Activated CD8-positive, alpha-beta T cell treated with anti-CD3 and anti-CD28 coated beads for 36 hours (primary cell): Measurements from ENCODE around the gene ARF6. TPM values are rescaled to one million over a fixed set of nuclear protein-coding genes. Genes with fewer than 3 reads are reported as not detected.
A peak's percentile ranks its signal among the peaks of the same experiment; 100 is the strongest.

ENCODE experiments used
- ATAC-seq: fragments of 200-7000 bp; cut with Tn5 transposase; one replicate; pipeline ENCODE4 v1.10.0; 2021; ENCODE audit warnings: mild to moderate bottlenecking, moderate library complexity
- CTCF ChIA-PET: fragments of 350-600 bp; sonication (Branson Sonifier 250); formaldehyde crosslinking; loops from one replicate; lab custom pipeline; 2021; ENCODE audit warnings: antibody characterized with exemption; lab: Charles Lee
- POLR2A ChIA-PET: fragments of 350-600 bp; sonication (Branson Sonifier 250); formaldehyde crosslinking; loops from one replicate; lab custom pipeline; 2021; ENCODE audit warnings: antibody characterized with exemption; lab: Charles Lee
- DNase-seq: peaks from one replicate; pipeline ENCODE4 v3.0.0-alpha.2; 2020
- H3K27ac Mint-ChIP-seq: one replicate; pipeline ENCODE4 v1.8.0; 2021; ENCODE audit warnings: mild to moderate bottlenecking, mixed read lengths
- H3K27me3 Mint-ChIP-seq: one replicate; pipeline ENCODE4 v1.8.0; 2021; ENCODE audit warnings: mixed read lengths
- H3K36me3 Mint-ChIP-seq: one replicate; pipeline ENCODE4 v1.8.0; 2021; ENCODE audit warnings: low read depth, mixed read lengths
- H3K4me1 Mint-ChIP-seq: one replicate; pipeline ENCODE4 v1.8.0; 2021; ENCODE audit warnings: low read depth, mixed read lengths
- H3K4me3 Mint-ChIP-seq: one replicate; pipeline ENCODE4 v1.8.0; 2021; ENCODE audit warnings: mild to moderate bottlenecking, moderate library complexity, mixed read lengths
- H3K9me3 Mint-ChIP-seq: one replicate; pipeline ENCODE4 v1.8.0; 2021; ENCODE audit warnings: mixed read lengths
- intact Hi-C: fragments of 100-400 bp; cut with micrococcal nuclease; formaldehyde crosslinking; loops from one replicate; pipeline ENCODE4 v1.10.0; 2022
- total RNA-seq, 2 experiments: library from RNA; stranded (reverse); gene quantifications; one replicate each; pipeline ENCODE4 v1.2.3, GENCODE V29; 2021
- TF ChIP-seq, protein P1 (sequence below): fragments of 200-600 bp; IDR thresholded peaks from one replicate; pipeline ENCODE4 v1.8.0; 2022; ENCODE audit warnings: antibody characterized with exemption, mild to moderate bottlenecking

Gene ARF6
- total RNA-seq, 2 experiments from 2014 or later: 170 TPM

DNA sequence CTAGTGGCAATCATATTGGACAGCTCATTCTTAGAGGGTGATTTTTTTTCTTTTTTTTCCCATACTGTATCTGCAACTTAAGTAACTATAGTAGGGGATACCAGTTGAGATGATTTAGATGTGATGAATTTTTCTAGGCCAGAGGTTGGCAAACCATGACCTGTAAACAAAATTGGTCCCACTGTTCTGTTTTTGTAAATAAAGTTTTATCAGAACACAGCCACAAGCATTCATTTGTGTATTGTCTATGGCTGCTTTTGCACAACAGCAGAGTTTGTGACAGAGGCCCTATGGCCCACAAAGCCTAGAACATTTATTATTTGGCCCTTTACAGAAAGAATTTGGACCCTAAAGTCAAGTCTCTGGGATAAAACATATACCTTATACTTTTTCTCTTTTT is 11.4 kb downstream of the ARF6 start:
- ChIA-PET POLR2A (no interaction called here), CTCF (interaction anchor here (1.1 kb wide), 1 partner anchor 35 kb away, joined by 3 read pairs; no protein-coding TSS in a partner anchor)
- no peak for DNase-seq
- Mint-ChIP-seq H3K9me3 (peaks cover 4% of the 10 kb centered on the region), H3K4me3 (no peak overlapping the region), H3K4me1 (peaks cover 38% of the 10 kb centered on the region), H3K36me3 (peaks cover 13% of the 10 kb centered on the region), H3K27ac (no peak overlapping the region), H3K27me3 (no peaks in the 10 kb centered on the region)
- intact Hi-C loops: no loop called here
- TF ChIP-seq, protein P1, sequence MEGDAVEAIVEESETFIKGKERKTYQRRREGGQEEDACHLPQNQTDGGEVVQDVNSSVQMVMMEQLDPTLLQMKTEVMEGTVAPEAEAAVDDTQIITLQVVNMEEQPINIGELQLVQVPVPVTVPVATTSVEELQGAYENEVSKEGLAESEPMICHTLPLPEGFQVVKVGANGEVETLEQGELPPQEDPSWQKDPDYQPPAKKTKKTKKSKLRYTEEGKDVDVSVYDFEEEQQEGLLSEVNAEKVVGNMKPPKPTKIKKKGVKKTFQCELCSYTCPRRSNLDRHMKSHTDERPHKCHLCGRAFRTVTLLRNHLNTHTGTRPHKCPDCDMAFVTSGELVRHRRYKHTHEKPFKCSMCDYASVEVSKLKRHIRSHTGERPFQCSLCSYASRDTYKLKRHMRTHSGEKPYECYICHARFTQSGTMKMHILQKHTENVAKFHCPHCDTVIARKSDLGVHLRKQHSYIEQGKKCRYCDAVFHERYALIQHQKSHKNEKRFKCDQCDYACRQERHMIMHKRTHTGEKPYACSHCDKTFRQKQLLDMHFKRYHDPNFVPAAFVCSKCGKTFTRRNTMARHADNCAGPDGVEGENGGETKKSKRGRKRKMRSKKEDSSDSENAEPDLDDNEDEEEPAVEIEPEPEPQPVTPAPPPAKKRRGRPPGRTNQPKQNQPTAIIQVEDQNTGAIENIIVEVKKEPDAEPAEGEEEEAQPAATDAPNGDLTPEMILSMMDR: no peak
- ATAC-seq: no peak

DNA sequence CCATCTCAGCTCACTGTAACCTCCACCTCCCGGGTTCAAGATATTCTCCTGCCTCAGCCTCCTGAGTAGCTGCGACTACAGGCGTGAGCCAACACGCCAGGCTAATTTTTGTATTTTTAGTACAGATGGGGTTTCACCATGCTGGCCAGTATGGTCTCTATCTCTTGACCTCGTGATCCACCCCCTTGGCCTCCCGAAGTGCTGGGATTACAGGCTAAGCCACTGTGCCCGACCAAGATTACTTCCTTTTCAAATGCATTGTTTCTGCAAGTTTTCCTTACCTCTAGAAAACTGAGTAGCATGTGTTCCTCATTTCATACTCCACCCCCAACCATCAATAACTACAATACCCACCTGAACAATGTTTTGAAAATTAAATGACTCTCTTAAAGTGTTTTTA is 13.1 kb downstream of the ARF6 start:
- TF ChIP-seq, protein P1: no peak
- Mint-ChIP-seq H3K4me3 (no peak overlapping the region), H3K4me1 (peaks cover 39% of the 10 kb centered on the region), H3K36me3 (peaks cover 16% of the 10 kb centered on the region), H3K27me3 (no peaks in the 10 kb centered on the region), H3K9me3 (peaks cover 6% of the 10 kb centered on the region), H3K27ac (peak overlapping the region; percentile 5)
- ATAC-seq (no peak), DNase-seq (no peak)
- intact Hi-C loops: loop anchor here (5.0 kb wide), 1 partner anchor 36 kb away; no protein-coding TSS in a partner anchor
- CTCF ChIA-PET: interaction anchor here (0.6 to 1.2 kb wide), 5 partner anchors 35 to 199 kb away, joined by 3 to 5 read pairs (median 4); no protein-coding TSS in a partner anchor
- POLR2A ChIA-PET: interaction anchor here (4.0 kb wide), 1 partner anchor 94 kb away, joined by 18 read pairs; no protein-coding TSS in a partner anchor

DNA sequence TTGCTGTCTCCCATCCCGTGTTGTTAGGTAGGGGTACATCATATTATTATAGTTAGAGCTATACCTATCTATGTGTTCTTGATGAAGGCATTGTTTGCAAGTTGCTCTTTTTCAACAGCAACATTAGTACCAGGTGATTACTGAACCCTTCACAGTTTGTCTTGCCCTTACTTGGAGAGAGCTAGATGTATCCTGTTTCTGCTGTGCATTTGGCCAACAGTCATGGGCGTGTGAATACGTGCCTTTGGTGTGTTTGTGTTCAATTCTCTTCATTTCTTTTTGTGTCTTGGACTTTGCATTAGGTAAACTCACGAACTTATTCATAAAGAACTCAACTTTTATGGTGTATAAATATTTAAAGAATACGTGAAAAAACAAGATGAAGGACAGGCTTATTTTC is 14.3 kb downstream of the ARF6 start:
- peaks cover 16% of the 10 kb centered on the region for H3K36me3 Mint-ChIP-seq
- H3K4me3 Mint-ChIP-seq: peak overlapping the region; percentile 49
- POLR2A ChIA-PET: interaction anchor here (1.1 to 4.0 kb wide), 4 partner anchors 8 to 187 kb away, joined by 3 to 18 read pairs (median 6); no protein-coding TSS in a partner anchor

DNA sequence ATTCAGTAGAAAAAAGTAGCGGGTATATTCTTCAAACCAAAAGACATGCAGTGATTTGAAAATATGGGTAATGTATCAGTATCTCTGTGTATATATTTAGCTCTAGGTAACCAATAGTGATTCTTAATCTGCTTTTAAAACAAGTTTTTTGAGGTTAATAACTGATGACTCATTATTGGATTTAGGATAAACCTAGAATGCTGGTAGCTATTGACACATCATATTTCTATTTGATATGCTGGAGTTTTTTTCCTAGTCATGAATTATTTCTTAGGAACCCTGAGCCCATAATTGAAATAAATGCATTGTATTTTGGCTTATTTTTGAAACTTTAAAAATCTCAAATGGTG is 15.5 kb downstream of the ARF6 start:
- ATAC-seq (no peak), DNase-seq (no peak)
- H3K36me3 Mint-ChIP-seq: peaks cover 12% of the 10 kb centered on the region
- CTCF ChIA-PET: interaction anchor here (0.8 to 1.5 kb wide), 6 partner anchors 8 to 132 kb away, joined by 3 to 6 read pairs (median 4); no protein-coding TSS in a partner anchor
- TF ChIP-seq, protein P1: no peak
- H3K27ac Mint-ChIP-seq: peak overlapping the region; percentile 88
- intact Hi-C loops: loop anchor here (5.0 kb wide), 1 partner anchor 34 kb away; no protein-coding TSS in a partner anchor
- H3K27me3 Mint-ChIP-seq: no peaks in the 10 kb centered on the region
- H3K9me3 Mint-ChIP-seq: peaks cover 4% of the 10 kb centered on the region
- H3K4me3 Mint-ChIP-seq: no peak overlapping the region
- POLR2A ChIA-PET: interaction anchor here (1.0 to 4.0 kb wide), 4 partner anchors 9 to 95 kb away, joined by 4 to 18 read pairs (median 6); no protein-coding TSS in a partner anchor
- H3K4me1 Mint-ChIP-seq: peaks cover 43% of the 10 kb centered on the region

More for the DNA sequence above, 14.3 kb downstream of the ARF6 start:
- peaks cover 45% of the 10 kb centered on the region for H3K4me1 Mint-ChIP-seq
- peak overlapping the region; percentile 88 for H3K27ac Mint-ChIP-seq
- intact Hi-C loops: loop anchor here (5.0 kb wide), 1 partner anchor 35 kb away; no protein-coding TSS in a partner anchor
- ATAC-seq (no peak), DNase-seq (no peak)
- no peaks in the 10 kb centered on the region for H3K27me3 Mint-ChIP-seq
- TF ChIP-seq, protein P1: no peak
- CTCF ChIA-PET: interaction anchor here (1.0 to 1.5 kb wide), 4 partner anchors 22 to 131 kb away, joined by 3 to 6 read pairs (median 4); no protein-coding TSS in a partner anchor
- H3K9me3 Mint-ChIP-seq: peaks cover 5% of the 10 kb centered on the region

DNA sequence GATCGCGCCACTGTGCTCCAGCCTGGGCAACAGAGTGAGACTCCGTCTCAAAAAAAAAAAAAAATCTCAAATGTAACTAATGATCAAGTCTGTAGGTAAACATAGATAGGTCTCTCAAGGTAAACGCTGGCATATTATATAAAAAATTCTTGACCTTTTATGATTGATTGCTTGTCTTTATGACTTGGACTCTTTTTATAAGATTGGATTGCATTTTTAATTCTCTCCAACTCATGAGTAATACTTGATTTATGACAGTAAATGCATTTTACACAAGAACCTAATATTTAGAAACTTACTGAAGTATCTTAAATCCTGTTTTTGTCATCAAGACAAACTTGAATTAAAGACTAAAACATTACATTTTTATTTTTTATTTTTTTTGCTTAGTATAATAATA is 16.1 kb downstream of the ARF6 start:
- peaks cover 42% of the 10 kb centered on the region for H3K4me1 Mint-ChIP-seq
- H3K27ac Mint-ChIP-seq: no peak overlapping the region
- peaks cover 12% of the 10 kb centered on the region for H3K36me3 Mint-ChIP-seq
- TF ChIP-seq, protein P1: no peak
- POLR2A ChIA-PET: interaction anchor here (1.0 to 4.0 kb wide), 4 partner anchors 10 to 95 kb away, joined by 4 to 18 read pairs (median 6); no protein-coding TSS in a partner anchor
- peaks cover 3% of the 10 kb centered on the region for H3K9me3 Mint-ChIP-seq
- no peak for ATAC-seq
- intact Hi-C loops: loop anchor here (5.0 kb wide), 1 partner anchor 33 kb away; no protein-coding TSS in a partner anchor
- CTCF ChIA-PET: interaction anchor here (0.9 to 1.0 kb wide), 2 partner anchors 9 to 27 kb away, joined by 3 to 4 read pairs; no protein-coding TSS in a partner anchor
- H3K27me3 Mint-ChIP-seq: no peaks in the 10 kb centered on the region
- no peak for DNase-seq
- no peak overlapping the region for H3K4me3 Mint-ChIP-seq
